GM23248 (cell line): ENCODE results near the gene GSG1L2. TPM values are rescaled to one million over a fixed set of nuclear protein-coding genes. Genes with fewer than 3 reads are reported as not detected.

Experiments used
- DNase-seq: peaks from one replicate; pipeline ENCODE4 v3.0.0-alpha.2; 2015
- H2AFZ ChIP-seq: fragments of 200-600 bp; sonication (generic); 2 replicates; pipeline ENCODE4 v1.6.1; 2016; ENCODE audit warnings: antibody characterized with exemption
- H3F3A ChIP-seq: fragments of 200-600 bp; sonication (generic); 2 replicates; pipeline ENCODE4 v1.6.1; 2016; ENCODE audit warnings: mild to moderate bottlenecking, antibody characterized with exemption, mixed run types; ENCODE audit not compliant: insufficient read depth
- H3K27ac ChIP-seq: fragments of 200-600 bp; sonication (generic); 2 replicates; pipeline ENCODE4 v1.5.1; 2016; ENCODE audit warnings: mild to moderate bottlenecking
- H3K27me3 ChIP-seq: fragments of 200-600 bp; sonication (generic); replicated peaks from 2 replicates; pipeline ENCODE4 v1.6.1; 2016; ENCODE audit warnings: mild to moderate bottlenecking; ENCODE audit not compliant: insufficient read depth
- H3K36me3 ChIP-seq: fragments of 200-600 bp; sonication (generic); 2 replicates; pipeline ENCODE4 v1.6.1; 2016; ENCODE audit warnings: low read depth, mild to moderate bottlenecking
- H3K4me1 ChIP-seq: fragments of 200-600 bp; sonication (generic); 2 replicates; pipeline ENCODE4 v1.6.1; 2016; ENCODE audit warnings: mild to moderate bottlenecking; ENCODE audit not compliant: insufficient read depth
- H3K4me2 ChIP-seq: fragments of 200-600 bp; sonication (generic); one replicate; pipeline ENCODE4 v1.6.1; 2016; ENCODE audit warnings: mild to moderate bottlenecking; ENCODE audit not compliant: unreplicated experiment
- H3K4me3 ChIP-seq: fragments of 200-600 bp; sonication (generic); 2 replicates; pipeline ENCODE4 v1.5.1; 2016; ENCODE audit warnings: mild to moderate bottlenecking
- H3K79me2 ChIP-seq: fragments of 200-600 bp; sonication (generic); 2 replicates; pipeline ENCODE4 v1.6.1; 2016; ENCODE audit warnings: mild to moderate bottlenecking; ENCODE audit not compliant: insufficient read depth
- H3K9ac ChIP-seq: fragments of 200-600 bp; sonication (generic); 2 replicates; pipeline ENCODE4 v1.6.1; 2016; ENCODE audit warnings: mild to moderate bottlenecking
- H3K9me2 ChIP-seq: fragments of 200-600 bp; sonication (generic); 2 replicates; pipeline ENCODE4 v1.6.1; 2016; ENCODE audit warnings: mixed run types, mild to moderate bottlenecking, moderate library complexity; ENCODE audit not compliant: insufficient read depth
- H3K9me3 ChIP-seq: fragments of 200-600 bp; sonication (generic); one replicate; pipeline ENCODE4 v1.6.1; 2017; ENCODE audit warnings: low read depth
- H4K20me1 ChIP-seq: fragments of 200-600 bp; sonication (generic); 2 replicates; pipeline ENCODE4 v1.6.0; 2016; ENCODE audit not compliant: insufficient read depth
- EZH2 ChIP-seq: fragments of 200-600 bp; sonication (generic); IDR thresholded peaks from 2 replicates; pipeline ENCODE4 v1.6.1; 2018; ENCODE audit warnings: antibody characterized with exemption, mild to moderate bottlenecking; ENCODE audit not compliant: insufficient read depth, poor library complexity, severe bottlenecking
- EZH2phosphoT487 ChIP-seq: fragments of 200-600 bp; sonication (generic); IDR thresholded peaks from 2 replicates; pipeline ENCODE4 v1.6.1; 2018; ENCODE audit warnings: antibody characterized with exemption, moderate library complexity, mild to moderate bottlenecking, low read depth; ENCODE audit not compliant: insufficient read depth
- WGBS, 2 experiments: methylation state at CpG; one replicate each; pipeline ENCODE4 v1.1.6; 2015 to 2017; ENCODE audit warnings: low lambda C conversion rate in 2 of 2, low coverage in 1 of 2; ENCODE audit errors: missing lambda C conversion rate in 2 of 2; 5-methylcytosine and 5-hydroxymethylcytosine counted together
- in situ Hi-C: fragments of 300-500 bp; cut with MboI; formaldehyde crosslinking; loops from 2 replicates; pipeline ENCODE4 v1.15.0; 2020
- polyA plus RNA-seq: library from polyadenylated mRNA; unstranded; fragments of >200 nt; fragmentation: Nextera tagmentation; extraction: Ambion mirVana; gene quantifications from 2 replicates; pipeline ENCODE4 v1.2.1, GENCODE V29; 2016
- total RNA-seq: library from RNA; depleted of rRNA; stranded (reverse); fragments of >200 nt; shearing (Covaris generic); gene quantifications from 2 replicates; pipeline ENCODE4 v1.2.3, GENCODE V29; 2014

GSG1L2 gene
- total and polyA plus RNA-seq, 2 experiments from 2014 or later: not detected

DNA sequence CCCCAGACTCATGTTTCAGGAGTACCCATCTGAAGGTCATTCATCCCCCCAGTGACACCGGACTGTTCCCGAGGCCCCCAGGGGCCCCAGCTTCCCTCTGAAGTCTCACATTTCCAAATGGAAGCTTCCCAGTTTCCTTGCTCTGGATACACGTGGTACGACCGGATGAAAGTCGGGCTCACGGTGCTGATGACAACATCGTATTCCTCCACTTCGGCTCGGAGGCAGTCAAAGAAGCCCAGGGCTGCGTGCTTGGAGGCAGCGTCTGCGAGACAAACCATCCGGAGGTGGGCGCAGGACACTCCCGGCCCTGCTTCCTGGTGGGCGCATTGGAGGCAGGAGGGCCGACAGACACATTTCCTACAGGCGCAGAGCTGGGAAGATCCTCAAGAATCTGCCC lies 49.2 kb downstream of the GSG1L2 start:
- 53 to 66% methylated on average over 19 of the region's 19 CpGs for WGBS, 2 experiments
- no peak overlapping the region for H3K4me2 ChIP-seq
- H3K9me2 ChIP-seq: no peaks in the 10 kb centered on the region
- in situ Hi-C loops: no loop called here
- no peak for TF ChIP-seq EZH2phosphoT487
- TF ChIP-seq EZH2: no peak
- no peak for DNase-seq
- no peaks in the 10 kb centered on the region for H3K9me3 ChIP-seq
- H3K27me3 ChIP-seq: 0 out of 2 replicates have a peak, but pooled peaks cover 3% of the 10 kb centered on the region
- no peak overlapping the region for H2AFZ ChIP-seq
- H3K36me3 ChIP-seq: no peaks in the 10 kb centered on the region
- H3K79me2 ChIP-seq: no peaks in the 10 kb centered on the region
- no peak overlapping the region for H3K4me3 ChIP-seq
- no peaks in the 10 kb centered on the region for H4K20me1 ChIP-seq
- no peaks in the 10 kb centered on the region for H3K4me1 ChIP-seq
- H3F3A ChIP-seq: no peaks in the 10 kb centered on the region
- no peak overlapping the region for H3K9ac ChIP-seq
- H3K27ac ChIP-seq: no peak overlapping the region

DNA sequence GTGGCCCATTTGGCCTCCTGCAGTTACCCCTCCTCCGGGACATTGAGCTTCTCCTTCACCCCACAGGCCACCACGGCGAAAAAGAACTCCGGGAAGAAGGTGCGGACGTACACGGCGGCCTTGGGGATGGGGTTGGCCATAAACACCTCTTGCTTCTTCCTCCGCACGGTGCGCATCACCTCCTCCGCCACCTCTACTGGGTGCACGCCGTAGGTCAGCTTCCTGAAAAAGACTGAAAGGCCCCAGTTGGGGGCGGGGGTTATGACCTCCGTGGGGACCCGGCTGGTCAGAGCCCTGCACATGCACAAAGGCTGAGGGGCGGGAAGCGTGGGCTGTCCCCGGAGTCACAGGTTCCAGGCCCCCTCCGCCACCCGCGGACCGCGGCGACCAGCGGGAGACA lies 50.4 kb downstream of the GSG1L2 start:
- no peak for DNase-seq
- 0 out of 2 replicates have a peak, but pooled peaks cover 3% of the 10 kb centered on the region for H3K27me3 ChIP-seq
- no peak for TF ChIP-seq EZH2phosphoT487
- TF ChIP-seq EZH2: no peak

DNA sequence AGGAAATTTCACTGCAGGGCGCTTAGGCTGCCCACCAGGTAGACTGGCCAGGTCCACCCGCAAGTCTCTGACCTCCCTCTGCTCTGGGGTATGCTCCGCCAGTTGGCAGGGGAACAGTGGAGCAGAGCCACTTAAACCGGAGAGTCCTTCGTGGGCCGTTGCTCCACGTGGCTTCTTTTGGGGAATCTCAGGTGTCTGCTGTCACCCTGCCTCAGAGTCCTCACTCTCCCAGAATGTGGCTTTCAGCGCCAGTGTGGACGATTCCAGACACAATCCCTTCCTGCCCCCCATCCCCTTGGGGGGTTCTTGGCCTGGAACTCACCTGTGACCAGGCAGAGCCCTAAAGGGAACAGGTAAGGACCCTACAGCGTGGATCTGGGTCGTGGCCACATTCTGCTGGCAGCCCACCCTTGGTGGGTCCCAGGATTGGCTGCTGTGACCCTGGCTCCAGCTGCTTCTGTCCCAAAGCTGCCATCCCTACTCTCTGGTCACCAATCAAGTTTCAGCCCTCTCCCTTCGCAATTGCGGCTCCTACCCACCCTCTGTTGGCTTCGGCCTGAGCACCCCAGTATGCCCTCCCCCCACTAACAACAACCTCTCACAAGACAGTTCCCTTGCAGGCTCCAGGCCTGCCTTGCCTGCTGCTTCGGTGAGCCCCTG lies 52.7 kb downstream of the GSG1L2 start:
- H3K4me2 ChIP-seq: no peak overlapping the region
- no peaks in the 10 kb centered on the region for H4K20me1 ChIP-seq
- H3K4me1 ChIP-seq: no peaks in the 10 kb centered on the region
- no peaks in the 10 kb centered on the region for H3K79me2 ChIP-seq
- H3K9me2 ChIP-seq: no peaks in the 10 kb centered on the region
- H3K27ac ChIP-seq: no peak overlapping the region
- no peak overlapping the region for H3K4me3 ChIP-seq
- H3K27me3 ChIP-seq: 0 out of 2 replicates have a peak, but pooled peaks cover 3% of the 10 kb centered on the region
- no peak overlapping the region for H2AFZ ChIP-seq
- TF ChIP-seq EZH2 (no peak), EZH2phosphoT487 (no peak)
- H3K36me3 ChIP-seq: no peaks in the 10 kb centered on the region
- no peak overlapping the region for H3K9ac ChIP-seq
- H3K9me3 ChIP-seq: no peaks in the 10 kb centered on the region
- no peaks in the 10 kb centered on the region for H3F3A ChIP-seq
- in situ Hi-C loops: no loop called here
- no peak for DNase-seq
- WGBS, 2 experiments: 71 to 74% methylated on average over 15 of the region's 15 CpGs

More for the DNA sequence above, 50.4 kb downstream of the GSG1L2 start:
- 84 to 95% methylated on average over 21 to 27 of the region's 27 CpGs for WGBS, 2 experiments
- no peaks in the 10 kb centered on the region for H3K9me2 ChIP-seq
- H2AFZ ChIP-seq: no peak overlapping the region
- no peaks in the 10 kb centered on the region for H3K4me1 ChIP-seq
- no peak overlapping the region for H3K27ac ChIP-seq
- no peak overlapping the region for H3K4me2 ChIP-seq
- H3K4me3 ChIP-seq: no peak overlapping the region
- H3K9me3 ChIP-seq: no peaks in the 10 kb centered on the region
- H3F3A ChIP-seq: no peaks in the 10 kb centered on the region
- H3K79me2 ChIP-seq: no peaks in the 10 kb centered on the region
- no peaks in the 10 kb centered on the region for H4K20me1 ChIP-seq
- H3K36me3 ChIP-seq: no peaks in the 10 kb centered on the region
- H3K9ac ChIP-seq: no peak overlapping the region
- in situ Hi-C loops: no loop called here

DNA sequence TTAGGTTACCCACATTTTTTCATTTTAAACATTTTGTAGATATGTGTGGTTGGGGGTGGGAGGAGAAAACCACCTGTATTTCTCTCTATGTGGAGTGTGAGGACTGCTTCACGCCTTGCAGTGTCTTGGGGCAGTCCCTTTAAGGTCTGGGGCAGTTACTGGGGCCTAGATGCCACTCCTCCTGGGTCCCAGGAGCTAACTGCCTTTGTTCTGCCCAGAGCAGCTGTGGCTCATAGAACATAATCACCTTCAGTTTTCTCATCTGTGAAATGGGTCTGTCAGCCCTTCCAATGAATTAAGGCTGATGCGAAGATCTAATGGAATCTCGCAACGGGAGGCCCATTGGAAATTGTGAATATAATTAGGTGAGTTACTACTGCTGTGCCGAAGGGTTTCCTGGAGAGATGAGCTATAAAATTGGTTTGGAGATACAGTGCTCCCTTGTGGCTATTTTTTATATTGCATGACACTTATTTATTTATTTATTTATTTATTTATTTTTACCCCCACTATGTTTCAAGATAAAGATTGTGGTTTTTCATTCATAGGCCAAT lies 53.4 kb downstream of the GSG1L2 start:
- H3K27ac ChIP-seq: no peak overlapping the region
- no peaks in the 10 kb centered on the region for H3K36me3 ChIP-seq
- H3K27me3 ChIP-seq: no peaks in the 10 kb centered on the region; the same call in 1 of the 2 replicates
- H3K9me3 ChIP-seq: no peaks in the 10 kb centered on the region
- no peaks in the 10 kb centered on the region for H3K79me2 ChIP-seq
- no peaks in the 10 kb centered on the region for H3K9me2 ChIP-seq
- in situ Hi-C loops: no loop called here
- WGBS, 2 experiments: 23% methylated on average over 5 of the region's 5 CpGs
- no peak overlapping the region for H2AFZ ChIP-seq
- H3K4me3 ChIP-seq: no peak overlapping the region
- no peak overlapping the region for H3K4me2 ChIP-seq
- peak; percentile 59 for DNase-seq
- TF ChIP-seq EZH2phosphoT487: no peak
- H4K20me1 ChIP-seq: no peaks in the 10 kb centered on the region
- no peaks in the 10 kb centered on the region for H3F3A ChIP-seq
- H3K4me1 ChIP-seq: no peaks in the 10 kb centered on the region
- H3K9ac ChIP-seq: no peak overlapping the region
